Upper lobe of left lung (tissue), 4 donors: ENCODE measurements around the gene SNX15.

Experiments
- CTCF ChIP-seq, 6 experiments: fragments of 450-650 bp in 4 of 6; fragments of 200-600 bp in 2 of 6; sonication (generic) in 2 of 6; IDR thresholded peaks; one replicate each; pipeline ENCODE4 v1.5.1; 2016 to 2019; ENCODE audit warnings: antibody characterized with exemption in 6 of 6
- EP300 ChIP-seq, 4 donors: sonication (generic); formaldehyde crosslinking; IDR thresholded peaks; one replicate each; pipeline ENCODE4 v1.5.1; 2017; ENCODE audit warnings: antibody characterized with exemption in 4 of 4, control low read depth in 2 of 4

DNA sequence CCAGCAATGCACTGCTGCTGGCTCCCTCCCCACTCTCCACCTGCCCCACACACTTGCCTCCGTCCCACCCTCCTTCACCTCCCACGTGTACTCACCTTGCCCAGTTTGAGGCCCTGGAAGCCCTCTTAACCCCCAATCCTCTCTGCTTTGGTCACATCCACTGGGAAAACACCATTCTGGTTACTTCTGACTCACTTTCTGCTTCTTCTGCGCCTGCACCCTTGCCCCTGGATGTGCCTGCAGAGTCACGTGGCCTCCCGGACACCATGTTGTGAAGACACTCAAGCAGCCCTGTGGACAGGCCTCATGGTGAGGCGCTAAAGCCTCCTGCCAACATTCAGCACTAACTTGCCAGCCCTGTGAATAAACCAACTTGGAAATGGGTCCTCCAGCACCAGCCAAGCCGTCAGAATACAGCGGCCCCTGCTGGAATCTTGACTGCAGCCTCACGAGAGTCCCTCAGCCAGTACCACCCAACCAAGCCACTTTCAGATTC lies 33.7 kb downstream of the SNX15 start:
- TF ChIP-seq CTCF (IDR thresholded peaks at IDR 0.05), result peak in 2 of 6 experiments; percentile 21 to 33
- no peak for TF ChIP-seq EP300 (IDR thresholded peaks at IDR 0.05)
